Fibroblast of the aortic adventitia (primary cell): ENCODE data around the gene CD9. TPM values are rescaled to one million over a fixed set of nuclear protein-coding genes. Genes with fewer than 3 reads are reported as not detected.

Experiments
- DNase-seq: peaks from one replicate; pipeline ENCODE4 v3.0.0-alpha.2; 2010; ENCODE audit warnings: low read depth
- H3K4me3 ChIP-seq: 2 replicates; pipeline ENCODE4 v1.5.1; 2011; ENCODE audit warnings: low read depth, mild to moderate bottlenecking, control low read depth, low read length, moderate library complexity
- CTCF ChIP-seq: IDR thresholded peaks from 2 replicates; pipeline ENCODE4 v1.5.1; 2011; ENCODE audit warnings: mild to moderate bottlenecking, low read length, control low read depth, inconsistent platforms; ENCODE audit not compliant: insufficient read depth
- total RNA-seq: library from RNA; depleted of rRNA; stranded (reverse); fragments of >200 nt; gene quantifications from 2 replicates; pipeline ENCODE4 v1.2.3, GENCODE V29; 2012; ENCODE audit warnings: low replicate concordance

Gene CD9
- total RNA-seq, 1 donor, result 407 TPM

GRCh38 chr12:6241495-6241894 is 41.3 kb downstream of the CD9 start:
- H3K4me3 ChIP-seq, result no peak overlapping the region
- DNase-seq, result no peak
- no peak for TF ChIP-seq CTCF

GRCh38 chr12:6249580-6249979 is 49.4 kb downstream of the CD9 start:
- no peak for DNase-seq
- no peak overlapping the region for H3K4me3 ChIP-seq
- TF ChIP-seq CTCF, result no peak

- TF ChIP-seq CTCF, result no peak
- peak; percentile 52 for DNase-seq
Measured at GRCh38 chr12:6250343-6250742, 50.1 kb downstream of the CD9 start.

GRCh38 chr12:6253278-6253677 is 53.1 kb downstream of the CD9 start:
- TF ChIP-seq CTCF, result no peak
- DNase-seq, result no peak
- no peak overlapping the region for H3K4me3 ChIP-seq

More at GRCh38 chr12:6250343-6250742, 50.1 kb downstream of the CD9 start:
- no peak overlapping the region for H3K4me3 ChIP-seq

- no peak for TF ChIP-seq CTCF
Measured at GRCh38 chr12:6254491-6254890, 54.3 kb downstream of the CD9 start.

GRCh38 chr12:6257007-6257406 is 56.8 kb downstream of the CD9 start:
- no peak for TF ChIP-seq CTCF
- no peak overlapping the region for H3K4me3 ChIP-seq
- no peak for DNase-seq

More at GRCh38 chr12:6254491-6254890, 54.3 kb downstream of the CD9 start:
- DNase-seq, result no peak
- no peak overlapping the region for H3K4me3 ChIP-seq

GRCh38 chr12:6262211-6262610 is 62.0 kb downstream of the CD9 start:
- no peak for DNase-seq
- no peak for TF ChIP-seq CTCF
- H3K4me3 ChIP-seq, result no peak overlapping the region
